ELF-1 (cell line): ENCODE data around the gene MOB3B.

Source experiments
- DNase-seq: peaks from one replicate; pipeline ENCODE4 v3.0.0-alpha.2; 2016; ENCODE audit warnings: low read depth, low spot score

Gene MOB3B

GRCh38 chr9:27292659-27293405 is 236.8 kb downstream of the MOB3B start:
- DNase-seq, result no peak

- DNase-seq, result no peak
Observed at GRCh38 chr9:27291292-27291691, 238.3 kb downstream of the MOB3B start.

GRCh38 chr9:27282269-27282668 is 247.3 kb downstream of the MOB3B start:
- no peak for DNase-seq

- DNase-seq, result no peak
Observed at GRCh38 chr9:27280860-27281259, 248.8 kb downstream of the MOB3B start.

- no peak for DNase-seq
Observed at GRCh38 chr9:27280249-27280648, 249.4 kb downstream of the MOB3B start.

GRCh38 chr9:27279611-27280010 is 250.0 kb downstream of the MOB3B start:
- no peak for DNase-seq

- DNase-seq, result no peak
Observed at GRCh38 chr9:27278374-27278773, 251.2 kb downstream of the MOB3B start.

- peak; percentile 20 for DNase-seq
Observed at GRCh38 chr9:27276193-27277030, 253.2 kb downstream of the MOB3B start.
